HEK293 (cell line): ENCODE measurements around the gene GBGT1.
A peak's percentile ranks its signal among the peaks of the same experiment; 100 is the strongest.

Source experiments
- ATF2 ChIP-seq: fragments of 450-650 bp; formaldehyde crosslinking; IDR thresholded peaks from 2 replicates; pipeline ENCODE4 v1.5.1; 2016; ENCODE audit warnings: missing biosample characterization, missing genetic modification characterization, low read depth
- GLIS2 ChIP-seq: fragments of 450-650 bp; formaldehyde crosslinking; IDR thresholded peaks from 2 replicates; pipeline ENCODE4 v1.5.1; 2016; ENCODE audit warnings: missing biosample characterization, missing genetic modification characterization
- KLF10 ChIP-seq: fragments of 450-650 bp; IDR thresholded peaks from 2 replicates; pipeline ENCODE4 v1.5.1; 2018; ENCODE audit warnings: missing biosample characterization, mild to moderate bottlenecking, missing genetic modification characterization
- KLF7 ChIP-seq: fragments of 450-650 bp; formaldehyde crosslinking; IDR thresholded peaks from 2 replicates; pipeline ENCODE4 v1.5.1; 2016; ENCODE audit warnings: missing biosample characterization, missing genetic modification characterization, borderline replicate concordance
- OVOL3 ChIP-seq: fragments of 450-650 bp; formaldehyde crosslinking; IDR thresholded peaks from 2 replicates; pipeline ENCODE4 v1.5.1; 2016; ENCODE audit warnings: missing biosample characterization, missing genetic modification characterization
- PBX3 ChIP-seq: sonication (generic); formaldehyde crosslinking; IDR thresholded peaks from 2 replicates; pipeline ENCODE4 v1.8.1; 2022; ENCODE audit warnings: mild to moderate bottlenecking, moderate library complexity, missing genetic modification reagents
- PRDM10 ChIP-seq: fragments of 450-650 bp; formaldehyde crosslinking; IDR thresholded peaks from 2 replicates; pipeline ENCODE4 v1.5.1; 2016; ENCODE audit warnings: missing biosample characterization, missing genetic modification characterization
- SETDB1 ChIP-seq: IDR thresholded peaks from one replicate; pipeline ENCODE4 v1.6.1; 2017; ENCODE audit warnings: mild to moderate bottlenecking, low read length, moderate library complexity, mixed read lengths; ENCODE audit not compliant: insufficient read length
- YY1 ChIP-seq: fragments of 450-650 bp; formaldehyde crosslinking; IDR thresholded peaks from 2 replicates; pipeline ENCODE4 v1.5.1; 2018; ENCODE audit warnings: missing biosample characterization, missing genetic modification characterization
- YY2 ChIP-seq: fragments of 450-650 bp; formaldehyde crosslinking; IDR thresholded peaks from 2 replicates; pipeline ENCODE4 v1.5.1; 2016; ENCODE audit warnings: missing biosample characterization, missing genetic modification characterization
- ZBTB44 ChIP-seq: fragments of 450-650 bp; IDR thresholded peaks from 2 replicates; pipeline ENCODE4 v1.5.1; 2018; ENCODE audit warnings: missing biosample characterization, mild to moderate bottlenecking, missing genetic modification characterization
- ZEB2 ChIP-seq: fragments of 450-650 bp; formaldehyde crosslinking; IDR thresholded peaks from 2 replicates; pipeline ENCODE4 v1.5.1; 2016; ENCODE audit warnings: missing biosample characterization, missing genetic modification characterization
- ZFP69B ChIP-seq: fragments of 450-650 bp; formaldehyde crosslinking; IDR thresholded peaks from 2 replicates; pipeline ENCODE4 v1.5.1; 2016; ENCODE audit warnings: missing biosample characterization, missing genetic modification characterization
- ZIC2 ChIP-seq: fragments of 450-650 bp; formaldehyde crosslinking; IDR thresholded peaks from 2 replicates; pipeline ENCODE4 v1.5.1; 2016; ENCODE audit warnings: missing biosample characterization, missing genetic modification characterization
- ZNF184 ChIP-seq: fragments of 450-650 bp; IDR thresholded peaks from 2 replicates; pipeline ENCODE4 v1.5.1; 2018; ENCODE audit warnings: missing biosample characterization, mild to moderate bottlenecking, missing genetic modification characterization
- ZNF292 ChIP-seq: fragments of 450-650 bp; formaldehyde crosslinking; IDR thresholded peaks from 2 replicates; pipeline ENCODE4 v1.5.1; 2016; ENCODE audit warnings: low read depth, missing biosample characterization, missing genetic modification characterization, borderline replicate concordance
- ZNF341 ChIP-seq: fragments of 450-650 bp; formaldehyde crosslinking; IDR thresholded peaks from 2 replicates; pipeline ENCODE4; 2016; ENCODE audit warnings: low read depth, missing biosample characterization, missing genetic modification characterization
- ZNF530 ChIP-seq: fragments of 450-650 bp; formaldehyde crosslinking; IDR thresholded peaks from 2 replicates; pipeline ENCODE4 v1.5.1; 2016; ENCODE audit warnings: low read depth, missing biosample characterization, missing genetic modification characterization
- ZNF555 ChIP-seq: fragments of 450-650 bp; formaldehyde crosslinking; conservative IDR thresholded peaks from 2 replicates; pipeline ENCODE4 v1.5.1; 2017; ENCODE audit warnings: missing biosample characterization, mild to moderate bottlenecking, missing genetic modification characterization, inconsistent platforms
- ZNF623 ChIP-seq: fragments of 450-650 bp; formaldehyde crosslinking; IDR thresholded peaks from 2 replicates; pipeline ENCODE4 v1.5.1; 2016; ENCODE audit warnings: missing biosample characterization, missing genetic modification characterization
- ZNF624 ChIP-seq: fragments of 450-650 bp; formaldehyde crosslinking; IDR thresholded peaks from 2 replicates; pipeline ENCODE4 v1.5.1; 2017; ENCODE audit warnings: missing biosample characterization, missing genetic modification characterization
- ZSCAN30 ChIP-seq: fragments of 450-650 bp; IDR thresholded peaks from 2 replicates; pipeline ENCODE4 v1.5.1; 2018; ENCODE audit warnings: missing biosample characterization, mild to moderate bottlenecking, missing genetic modification characterization, moderate library complexity
- TF ChIP-seq, protein P1 (sequence below): fragments of 450-650 bp; formaldehyde crosslinking; IDR thresholded peaks from 2 replicates; pipeline ENCODE4 v1.5.1; 2016; ENCODE audit warnings: missing biosample characterization, missing genetic modification characterization
- TF ChIP-seq, protein P2 (sequence below): fragments of 450-650 bp; formaldehyde crosslinking; IDR thresholded peaks from 2 replicates; pipeline ENCODE4 v1.5.1; 2017; ENCODE audit warnings: missing biosample characterization, missing genetic modification characterization
- TF ChIP-seq, protein P3 (sequence below): fragments of 450-650 bp; formaldehyde crosslinking; IDR thresholded peaks from 2 replicates; pipeline ENCODE4 v1.5.1; 2016; ENCODE audit warnings: missing biosample characterization, missing genetic modification characterization

The GBGT1 gene

GRCh38 chr9:133149130-133150015 lies 14.3 kb downstream of the GBGT1 start (continued):
- TF ChIP-seq PRDM10 (tag by site-specific recombination) (peak; percentile 97), ZNF555 (tag by site-specific recombination) (no peak), KLF10 (tag by site-specific recombination) (peak; percentile 54; the same call in 1 of the 2 replicates), ZFP69B (tag by site-specific recombination) (peak; percentile 63), ZNF341 (tag by site-specific recombination) (peak; percentile 72), PBX3 (CRISPR knock-in tag) (peak; percentile 67; the same call in 1 of the 2 replicates), OVOL3 (tag by site-specific recombination) (no peak), ZSCAN30 (tag by site-specific recombination) (peak; percentile 49; the same call in 1 of the 2 replicates), ZBTB44 (tag by site-specific recombination) (0 out of 2 replicates have a peak, but pooled peaks have one; percentile 23), YY1 (peak; percentile 15; the same call in 1 of the 2 replicates), ZIC2 (tag by site-specific recombination) (peak; percentile 86), SETDB1 (no peak), YY2 (tag by site-specific recombination) (no peak), ZNF623 (tag by site-specific recombination) (no peak), ZEB2 (peak; percentile 87), ZNF292 (tag by site-specific recombination) (no peak), ATF2 (tag by site-specific recombination) (no peak), GLIS2 (tag by site-specific recombination) (peak; percentile 86), ZNF530 (tag by site-specific recombination) (no peak), KLF7 (tag by site-specific recombination) (0 out of 2 replicates have a peak, but pooled peaks have one; percentile 48), ZNF184 (tag by site-specific recombination) (no peak; the same call in 1 of the 2 replicates), ZNF624 (tag by site-specific recombination) (no peak)
- TF ChIP-seq, protein P1, sequence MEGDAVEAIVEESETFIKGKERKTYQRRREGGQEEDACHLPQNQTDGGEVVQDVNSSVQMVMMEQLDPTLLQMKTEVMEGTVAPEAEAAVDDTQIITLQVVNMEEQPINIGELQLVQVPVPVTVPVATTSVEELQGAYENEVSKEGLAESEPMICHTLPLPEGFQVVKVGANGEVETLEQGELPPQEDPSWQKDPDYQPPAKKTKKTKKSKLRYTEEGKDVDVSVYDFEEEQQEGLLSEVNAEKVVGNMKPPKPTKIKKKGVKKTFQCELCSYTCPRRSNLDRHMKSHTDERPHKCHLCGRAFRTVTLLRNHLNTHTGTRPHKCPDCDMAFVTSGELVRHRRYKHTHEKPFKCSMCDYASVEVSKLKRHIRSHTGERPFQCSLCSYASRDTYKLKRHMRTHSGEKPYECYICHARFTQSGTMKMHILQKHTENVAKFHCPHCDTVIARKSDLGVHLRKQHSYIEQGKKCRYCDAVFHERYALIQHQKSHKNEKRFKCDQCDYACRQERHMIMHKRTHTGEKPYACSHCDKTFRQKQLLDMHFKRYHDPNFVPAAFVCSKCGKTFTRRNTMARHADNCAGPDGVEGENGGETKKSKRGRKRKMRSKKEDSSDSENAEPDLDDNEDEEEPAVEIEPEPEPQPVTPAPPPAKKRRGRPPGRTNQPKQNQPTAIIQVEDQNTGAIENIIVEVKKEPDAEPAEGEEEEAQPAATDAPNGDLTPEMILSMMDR (tag by site-specific recombination): peak; percentile 96
- TF ChIP-seq, protein P2, sequence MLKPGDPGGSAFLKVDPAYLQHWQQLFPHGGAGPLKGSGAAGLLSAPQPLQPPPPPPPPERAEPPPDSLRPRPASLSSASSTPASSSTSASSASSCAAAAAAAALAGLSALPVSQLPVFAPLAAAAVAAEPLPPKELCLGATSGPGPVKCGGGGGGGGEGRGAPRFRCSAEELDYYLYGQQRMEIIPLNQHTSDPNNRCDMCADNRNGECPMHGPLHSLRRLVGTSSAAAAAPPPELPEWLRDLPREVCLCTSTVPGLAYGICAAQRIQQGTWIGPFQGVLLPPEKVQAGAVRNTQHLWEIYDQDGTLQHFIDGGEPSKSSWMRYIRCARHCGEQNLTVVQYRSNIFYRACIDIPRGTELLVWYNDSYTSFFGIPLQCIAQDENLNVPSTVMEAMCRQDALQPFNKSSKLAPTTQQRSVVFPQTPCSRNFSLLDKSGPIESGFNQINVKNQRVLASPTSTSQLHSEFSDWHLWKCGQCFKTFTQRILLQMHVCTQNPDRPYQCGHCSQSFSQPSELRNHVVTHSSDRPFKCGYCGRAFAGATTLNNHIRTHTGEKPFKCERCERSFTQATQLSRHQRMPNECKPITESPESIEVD (tag by site-specific recombination): no peak
- TF ChIP-seq, protein P3, sequence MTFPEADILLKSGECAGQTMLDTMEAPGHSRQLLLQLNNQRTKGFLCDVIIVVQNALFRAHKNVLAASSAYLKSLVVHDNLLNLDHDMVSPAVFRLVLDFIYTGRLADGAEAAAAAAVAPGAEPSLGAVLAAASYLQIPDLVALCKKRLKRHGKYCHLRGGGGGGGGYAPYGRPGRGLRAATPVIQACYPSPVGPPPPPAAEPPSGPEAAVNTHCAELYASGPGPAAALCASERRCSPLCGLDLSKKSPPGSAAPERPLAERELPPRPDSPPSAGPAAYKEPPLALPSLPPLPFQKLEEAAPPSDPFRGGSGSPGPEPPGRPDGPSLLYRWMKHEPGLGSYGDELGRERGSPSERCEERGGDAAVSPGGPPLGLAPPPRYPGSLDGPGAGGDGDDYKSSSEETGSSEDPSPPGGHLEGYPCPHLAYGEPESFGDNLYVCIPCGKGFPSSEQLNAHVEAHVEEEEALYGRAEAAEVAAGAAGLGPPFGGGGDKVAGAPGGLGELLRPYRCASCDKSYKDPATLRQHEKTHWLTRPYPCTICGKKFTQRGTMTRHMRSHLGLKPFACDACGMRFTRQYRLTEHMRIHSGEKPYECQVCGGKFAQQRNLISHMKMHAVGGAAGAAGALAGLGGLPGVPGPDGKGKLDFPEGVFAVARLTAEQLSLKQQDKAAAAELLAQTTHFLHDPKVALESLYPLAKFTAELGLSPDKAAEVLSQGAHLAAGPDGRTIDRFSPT (tag by site-specific recombination): peak; percentile 85
